Inflammatory macrophage (primary cell): ENCODE data around the gene ABCC2.
A peak's percentile ranks its signal among the peaks of the same experiment; 100 is the strongest.
"Not testable (repeated sequence)": the region's sequence is repeated elsewhere in the genome, so short reads cannot be mapped to it uniquely, and the experiment has no call there.

ENCODE experiments used
- DNase-seq, 2 donors: peaks; one replicate each; pipeline ENCODE4 v3.0.0-alpha.2; 2020 to 2022

Gene ABCC2

DNA sequence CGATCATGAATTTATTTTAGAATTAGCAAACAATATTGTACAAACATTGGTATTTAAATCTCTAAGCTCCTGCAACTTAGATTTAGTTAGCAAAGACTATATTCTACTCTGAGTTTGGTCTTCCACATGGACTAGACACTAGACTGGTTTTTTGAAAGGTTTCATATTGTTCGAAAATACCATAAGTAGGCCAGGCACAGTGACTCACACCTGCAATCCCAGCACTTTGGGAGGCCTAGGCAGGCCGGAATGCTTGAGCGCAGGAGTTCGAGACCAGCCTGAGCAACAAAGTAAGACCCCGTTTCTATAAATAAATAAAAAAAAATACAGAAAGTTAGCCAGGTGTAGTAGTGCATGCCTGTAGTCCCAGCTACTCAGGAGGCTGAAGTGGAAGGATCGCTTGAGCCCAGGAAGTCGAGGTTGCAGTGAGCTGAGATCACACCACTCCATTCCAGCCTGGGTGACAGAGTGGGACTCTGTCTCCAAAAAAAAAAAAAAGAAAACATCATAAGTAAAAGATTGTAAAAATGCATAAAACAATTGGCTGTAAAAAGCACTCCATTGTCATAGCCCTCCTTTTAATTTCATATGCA lies 73.1 kb downstream of the ABCC2 start:
- no peak for DNase-seq

- no peak for DNase-seq
Measured at GRCh38 chr10:99858849-99859248, 76.4 kb downstream of the ABCC2 start.

- no peak for DNase-seq
Measured at GRCh38 chr10:99859585-99859984, 77.1 kb downstream of the ABCC2 start.

GRCh38 chr10:99860466-99860865 lies 78.0 kb downstream of the ABCC2 start:
- no peak for DNase-seq

DNA sequence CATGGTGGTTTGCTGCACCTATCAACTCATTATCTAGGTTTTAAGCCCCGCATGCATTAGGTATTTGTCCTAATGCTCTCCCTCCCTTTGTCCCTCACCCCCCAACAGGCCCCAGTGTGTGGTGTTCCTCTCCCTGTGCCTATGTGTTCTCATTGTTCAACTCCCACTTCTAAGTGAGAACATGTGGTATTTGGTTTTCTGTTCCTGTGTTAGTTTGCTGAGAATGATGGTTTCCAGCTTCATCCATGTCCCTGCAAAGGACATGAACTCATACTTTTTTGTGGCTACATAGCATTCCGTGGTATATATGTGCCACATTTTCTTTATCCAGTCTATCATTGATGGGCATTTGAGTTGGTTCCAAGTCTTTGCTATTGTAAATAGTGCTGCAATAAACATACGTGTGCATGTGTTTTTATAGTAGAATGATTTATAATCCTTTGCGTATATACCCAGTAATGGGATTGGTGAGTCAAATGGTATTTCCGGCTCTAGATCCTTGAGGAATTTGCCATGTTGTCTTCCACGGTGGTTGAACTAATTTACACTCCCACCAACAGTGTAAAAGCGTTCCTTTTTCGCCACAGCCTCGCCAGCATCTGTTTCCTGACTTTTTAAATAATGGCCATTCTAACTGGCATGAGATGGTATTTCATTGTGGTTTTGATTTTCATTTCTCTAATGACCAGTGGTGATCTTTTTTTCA lies 81.2 kb downstream of the ABCC2 start:
- DNase-seq = not testable (repeated sequence)

- DNase-seq = not testable (repeated sequence)
Measured at GRCh38 chr10:99867250-99867649, 84.8 kb downstream of the ABCC2 start.

- DNase-seq = peak; percentile 28 to 40
Measured at GRCh38 chr10:99869581-99870122, 87.2 kb downstream of the ABCC2 start.

DNA sequence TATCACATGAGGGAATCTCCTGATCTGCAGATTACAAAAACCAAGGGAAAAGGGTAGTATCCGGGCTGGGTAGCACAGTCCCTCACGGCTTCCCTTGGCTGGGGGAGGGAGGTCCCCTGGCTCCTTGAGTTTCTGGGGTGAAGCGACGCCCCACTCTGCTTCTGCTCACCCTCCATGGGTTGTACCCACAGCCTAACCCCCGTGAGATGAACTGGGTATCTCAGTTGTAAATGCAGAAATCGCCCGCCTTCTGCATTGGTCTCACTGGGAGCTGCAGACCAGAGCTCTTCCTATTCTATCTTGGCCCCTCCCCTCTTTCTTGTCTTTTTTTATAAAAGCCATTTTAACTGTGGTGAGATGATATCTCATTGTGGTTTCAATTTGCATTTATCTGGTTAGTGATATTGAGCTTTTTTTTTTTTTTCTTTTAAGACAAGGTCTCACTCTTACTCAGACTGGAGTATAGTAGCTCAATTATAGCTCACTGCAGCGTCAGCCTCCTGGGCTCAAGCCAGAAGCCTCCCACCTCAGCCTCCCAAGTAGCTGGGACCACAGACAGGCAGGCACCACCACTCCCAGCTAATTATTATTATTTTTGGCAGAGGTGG lies 87.8 kb downstream of the ABCC2 start:
- peak in 1 of 2 donors; percentile 2 for DNase-seq

DNA sequence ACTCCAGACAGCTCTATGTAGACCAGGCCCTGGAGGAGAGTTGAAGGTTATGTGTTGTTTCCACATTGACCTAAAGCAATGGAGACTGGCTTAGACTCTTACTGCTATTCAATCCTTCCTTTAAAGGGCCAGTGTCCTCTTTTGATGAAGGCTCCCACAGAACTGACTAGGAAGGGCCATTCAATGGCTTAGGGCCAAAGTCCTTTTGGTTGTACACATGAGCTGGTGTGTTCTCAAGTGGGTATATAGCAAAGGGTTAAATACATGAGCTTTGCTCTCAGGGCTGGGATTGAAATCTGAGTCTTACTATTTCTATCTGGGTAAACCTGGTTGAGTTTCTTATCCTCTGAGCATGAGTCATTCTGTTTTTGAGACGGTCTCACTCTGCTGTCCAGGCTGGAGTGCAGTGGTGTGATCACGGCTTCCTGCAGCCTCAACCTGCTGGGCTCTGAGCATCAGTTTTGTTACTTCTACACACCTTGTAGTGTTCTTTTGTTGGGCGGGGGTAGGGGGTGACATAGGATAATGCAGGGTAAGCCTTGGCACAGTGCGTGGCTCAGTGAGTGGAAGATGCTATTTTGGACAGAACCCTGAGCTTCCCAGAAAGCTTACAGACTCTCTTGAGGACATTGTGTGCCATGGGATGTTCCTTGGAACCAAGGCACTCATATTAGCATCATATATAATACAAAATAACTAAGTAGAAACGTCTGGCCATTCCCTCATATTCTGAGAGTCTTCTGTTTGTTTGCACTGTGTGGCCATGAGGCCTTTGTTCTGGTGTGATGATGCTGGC lies 90.1 kb downstream of the ABCC2 start:
- no peak for DNase-seq

- no peak for DNase-seq
Measured at GRCh38 chr10:99873846-99874245, 91.4 kb downstream of the ABCC2 start.

GRCh38 chr10:99874341-99875085 lies 92.1 kb downstream of the ABCC2 start:
- no peak for DNase-seq

GRCh38 chr10:99875473-99875872 lies 93.0 kb downstream of the ABCC2 start:
- DNase-seq = no peak

DNA sequence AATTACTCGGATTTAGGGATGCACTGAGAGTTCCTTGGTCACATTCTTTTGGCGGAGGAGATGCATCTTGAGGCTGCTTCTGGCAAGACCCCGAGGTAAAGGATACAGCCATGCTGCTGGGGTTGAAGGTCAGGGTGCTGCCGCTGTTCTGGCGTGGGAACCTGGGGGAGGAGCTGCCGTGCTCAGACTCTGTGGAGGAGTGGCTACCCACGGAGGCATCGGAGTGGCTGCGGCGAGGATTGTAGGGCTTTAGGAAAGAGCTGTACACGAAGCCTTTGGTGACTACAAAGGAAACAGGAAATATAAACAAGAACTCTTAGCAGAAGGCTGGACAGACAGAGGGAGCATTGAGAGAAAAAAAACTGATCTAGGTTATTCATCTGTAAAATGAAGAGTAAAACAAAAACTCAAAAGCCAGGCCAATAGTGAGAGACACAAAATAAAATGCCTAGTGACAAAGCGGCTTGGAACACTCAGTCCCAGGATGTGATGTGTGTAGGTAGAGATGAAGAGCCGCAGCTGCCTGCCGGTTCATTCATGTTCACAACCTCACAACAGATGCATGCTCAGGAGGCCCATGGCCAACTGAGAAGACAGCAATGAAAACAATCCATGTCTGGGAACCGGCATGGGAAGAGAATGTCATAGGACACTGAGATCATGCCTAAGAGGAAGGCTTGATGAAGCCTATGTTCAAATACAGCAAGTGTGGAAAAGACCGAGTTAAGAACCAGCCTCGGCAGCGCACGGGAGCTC lies 97.8 kb downstream of the ABCC2 start:
- no peak for DNase-seq

DNA sequence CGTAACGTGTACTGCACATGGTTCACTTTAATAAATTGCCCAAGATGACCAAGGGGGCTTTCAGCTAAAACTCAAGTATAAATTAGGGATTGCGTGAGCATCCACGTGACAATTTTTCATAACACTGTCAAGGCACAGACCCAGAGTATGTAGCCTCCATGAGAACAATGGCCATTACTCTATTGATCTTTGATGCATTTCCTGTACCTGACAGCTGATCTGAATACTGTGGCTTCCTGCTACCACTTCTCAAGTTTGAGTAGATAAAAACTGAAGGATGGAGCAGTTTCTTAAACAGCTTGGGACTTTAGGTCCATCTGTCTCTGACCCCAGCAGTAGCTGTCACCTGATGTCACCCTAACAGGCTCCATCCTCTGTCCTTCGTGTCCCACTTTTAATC lies 98.9 kb downstream of the ABCC2 start:
- DNase-seq = no peak

- DNase-seq = no peak
Measured at GRCh38 chr10:99883523-99883922, 101.1 kb downstream of the ABCC2 start.

GRCh38 chr10:99888622-99889021 lies 106.2 kb downstream of the ABCC2 start:
- DNase-seq = no peak

DNA sequence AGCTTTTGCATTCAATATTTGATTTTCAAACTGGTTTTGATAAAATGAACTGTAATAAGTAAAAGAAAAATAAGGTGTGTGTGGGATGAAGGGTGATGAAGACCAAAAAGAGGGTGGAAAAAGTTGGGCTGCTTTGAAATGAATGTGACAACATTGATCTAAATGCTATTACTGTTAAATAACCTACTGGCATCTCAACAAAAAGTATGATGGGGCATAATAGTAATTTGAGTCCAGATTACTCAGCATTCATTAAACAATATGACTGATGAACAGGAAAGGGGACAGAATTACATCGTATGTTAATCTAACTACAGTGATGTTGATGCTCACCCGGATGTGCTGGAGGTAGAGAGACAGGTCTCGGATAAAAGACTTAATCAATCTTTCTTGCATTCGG lies 112.2 kb downstream of the ABCC2 start:
- DNase-seq = no peak

GRCh38 chr10:99895066-99895465 lies 112.6 kb downstream of the ABCC2 start:
- DNase-seq = not testable (repeated sequence)

GRCh38 chr10:99895867-99896266 lies 113.4 kb downstream of the ABCC2 start:
- DNase-seq = no peak
